Neuronal stem cell (in vitro differentiated cells): ENCODE results near the gene SELENOP.

Experiments used
- DNase-seq: peaks from one replicate; pipeline ENCODE4 v3.0.0-alpha.2; 2013; ENCODE audit warnings: low spot score
- H2AFZ ChIP-seq: one replicate; pipeline ENCODE4 v1.6.1; 2013; ENCODE audit warnings: mild to moderate bottlenecking, low read length, inconsistent platforms
- H2AK5ac ChIP-seq: 2 replicates; pipeline ENCODE4 v1.6.1; 2013; ENCODE audit warnings: low read depth, mild to moderate bottlenecking, inconsistent platforms, low read length, moderate library complexity, mixed read lengths
- H2BK120ac ChIP-seq: 2 replicates; pipeline ENCODE4 v1.6.1; 2013; ENCODE audit warnings: low read depth, mild to moderate bottlenecking, inconsistent platforms, low read length, moderate library complexity, mixed read lengths
- H2BK12ac ChIP-seq: one replicate; pipeline ENCODE4 v1.6.1; 2013; ENCODE audit warnings: low read length, inconsistent platforms
- H2BK15ac ChIP-seq: 2 replicates; pipeline ENCODE4 v1.6.1; 2013; ENCODE audit warnings: mild to moderate bottlenecking, low read length, inconsistent platforms, mixed read lengths
- H2BK5ac ChIP-seq: one replicate; pipeline ENCODE4 v1.6.1; 2013; ENCODE audit warnings: inconsistent platforms, mild to moderate bottlenecking, low read length, moderate library complexity
- H3K14ac ChIP-seq: one replicate; pipeline ENCODE4 v1.6.1; 2013; ENCODE audit warnings: low read length, inconsistent platforms
- H3K18ac ChIP-seq: 2 replicates; pipeline ENCODE4 v1.6.1; 2013; ENCODE audit warnings: low read length, inconsistent platforms
- H3K23ac ChIP-seq: 2 replicates; pipeline ENCODE4 v1.6.1; 2013; ENCODE audit warnings: low read depth, mild to moderate bottlenecking, mixed read lengths, low read length, inconsistent platforms; ENCODE audit not compliant: poor library complexity
- H3K27ac ChIP-seq: replicated peaks from 3 replicates; pipeline ENCODE4 v1.5.1; 2013; ENCODE audit warnings: low read length, inconsistent platforms
- H3K27me3 ChIP-seq, 3 experiments: 2 replicates each; pipeline ENCODE4 v1.6.1; 2013; ENCODE audit warnings: low read length in 3 of 3, mild to moderate bottlenecking in 2 of 3, inconsistent platforms in 1 of 3, low read depth in 1 of 3, mixed read lengths in 1 of 3, moderate library complexity in 1 of 3; ENCODE audit not compliant: control insufficient read depth in 3 of 3, insufficient read depth in 3 of 3
- H3K36me3 ChIP-seq, 2 donors: replicated peaks in 1 of 2; 2 replicates each; pipeline ENCODE4 v1.6.1; 2013; ENCODE audit warnings: low read length in 2 of 2; ENCODE audit not compliant: control insufficient read depth in 2 of 2, insufficient read depth in 2 of 2
- H3K4ac ChIP-seq: 2 replicates; pipeline ENCODE4 v1.6.1; 2013; ENCODE audit warnings: inconsistent platforms, mild to moderate bottlenecking, low read length, moderate library complexity
- H3K4me1 ChIP-seq, 2 donors: 1 replicate in 1 of 2; 2 replicates in 1 of 2; pipeline ENCODE4 v1.6.1; 2013; ENCODE audit warnings: low read length in 2 of 2, low read depth in 1 of 2; ENCODE audit not compliant: control insufficient read depth in 2 of 2, insufficient read depth in 1 of 2
- H3K4me2 ChIP-seq: one replicate; pipeline ENCODE4 v1.6.1; 2013; ENCODE audit warnings: mild to moderate bottlenecking, low read length, inconsistent platforms; ENCODE audit not compliant: insufficient read depth, poor library complexity, severe bottlenecking
- H3K4me3 ChIP-seq, 2 donors: 2 replicates each; pipeline ENCODE4 v1.5.1; 2013; ENCODE audit warnings: low read length in 2 of 2, mild to moderate bottlenecking in 2 of 2, inconsistent platforms in 1 of 2, moderate library complexity in 1 of 2
- H3K79me1 ChIP-seq: one replicate; pipeline ENCODE4 v1.6.1; 2013; ENCODE audit warnings: low read depth, mild to moderate bottlenecking, inconsistent platforms, low read length, moderate library complexity
- H3K9ac ChIP-seq: one replicate; pipeline ENCODE4 v1.6.1; 2013; ENCODE audit warnings: mild to moderate bottlenecking, low read depth, low read length, inconsistent platforms; ENCODE audit not compliant: poor library complexity
- H3K9me3 ChIP-seq, 2 donors: replicated peaks in 1 of 2; 2 replicates each; pipeline versions ENCODE3 to v1.6.1; 2013; ENCODE audit warnings: low read length in 2 of 2, mild to moderate bottlenecking in 2 of 2, inconsistent platforms in 1 of 2, low read depth in 1 of 2, mixed read lengths in 1 of 2, moderate library complexity in 1 of 2; ENCODE audit not compliant: control insufficient read depth in 2 of 2, insufficient read depth in 1 of 2
- H4K8ac ChIP-seq: one replicate; pipeline ENCODE4 v1.6.1; 2013; ENCODE audit warnings: low read depth, mild to moderate bottlenecking, inconsistent platforms, low read length, moderate library complexity
- H4K91ac ChIP-seq: one replicate; pipeline ENCODE4 v1.6.1; 2013; ENCODE audit warnings: low read length, low read depth, mild to moderate bottlenecking, inconsistent platforms; ENCODE audit not compliant: poor library complexity
- WGBS, 2 donors: extraction: QIAGEN DNeasy Blood & Tissue Kit; methylation state at CpG; one replicate each; pipeline ENCODE4 v1.1.7; 2013; ENCODE audit warnings: missing lambda C conversion rate in 2 of 2, mixed read lengths in 1 of 2; ENCODE audit not compliant: insufficient read length in 2 of 2, insufficient replicate concordance in 1 of 2; ENCODE audit errors: extremely low coverage in 2 of 2; 5-methylcytosine and 5-hydroxymethylcytosine counted together

SELENOP gene

GRCh38 chr5:42806701-42807262 is 4.9 kb downstream of the SELENOP start:
- H2BK5ac ChIP-seq, result no peak overlapping the region
- no peak overlapping the region for H4K8ac ChIP-seq
- H3K9ac ChIP-seq, result no peak overlapping the region
- no peaks in the 10 kb centered on the region for H3K79me1 ChIP-seq
- H3K14ac ChIP-seq, result no peak overlapping the region
- no peak for DNase-seq
- no peak overlapping the region for H3K4ac ChIP-seq
- no peaks in the 10 kb centered on the region for H3K9me3 ChIP-seq
- 100% methylated on average over 1 of the region's 3 CpGs for WGBS, 2 donors
- no peak overlapping the region for H3K23ac ChIP-seq
- H3K4me2 ChIP-seq, result no peak overlapping the region
- no peak overlapping the region for H2BK15ac ChIP-seq
- H3K4me1 ChIP-seq, result peaks cover 0 to 1% of the 10 kb centered on the region in 2 donors
- no peak overlapping the region for H2BK12ac ChIP-seq
- no peaks in the 10 kb centered on the region for H3K27me3 ChIP-seq
- no peak overlapping the region for H3K18ac ChIP-seq
- H4K91ac ChIP-seq, result no peak overlapping the region
- H3K36me3 ChIP-seq, result no peaks in the 10 kb centered on the region
- no peak overlapping the region for H2AK5ac ChIP-seq
- H2BK120ac ChIP-seq, result no peak overlapping the region
- no peak overlapping the region for H3K27ac ChIP-seq
- no peak overlapping the region for H3K4me3 ChIP-seq
- no peak overlapping the region for H2AFZ ChIP-seq

DNA sequence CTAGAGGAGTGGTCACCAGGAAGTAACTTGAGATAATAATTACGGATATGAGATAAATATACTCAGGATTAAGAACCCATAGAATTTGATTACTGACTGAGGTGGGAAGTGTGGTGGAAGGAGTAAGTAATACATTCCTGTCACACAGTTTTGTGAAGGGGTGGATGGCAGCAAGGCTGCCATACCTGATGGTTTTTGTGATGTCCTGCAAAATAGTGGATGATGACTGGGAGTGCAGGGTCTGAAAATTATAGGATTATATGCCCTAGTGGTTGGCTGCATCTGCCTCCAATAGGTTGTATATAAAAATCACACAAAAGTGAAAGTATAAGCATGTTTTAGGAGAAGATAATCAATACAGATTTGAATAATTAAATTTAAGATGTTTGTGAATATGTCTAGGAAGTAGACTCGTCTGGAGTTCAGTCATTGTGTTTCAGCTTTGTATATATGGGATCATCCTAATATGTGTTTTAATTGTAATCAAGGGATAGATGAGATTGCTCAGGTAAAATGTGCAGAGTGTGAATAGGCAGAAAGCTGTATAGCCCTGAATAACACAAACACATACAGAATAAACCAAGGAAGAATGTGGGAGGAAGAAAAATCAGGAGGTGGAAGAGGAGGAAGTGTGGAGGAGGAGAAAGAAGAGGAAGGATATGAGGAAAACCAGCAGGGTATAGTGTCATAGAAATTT is 5.5 kb downstream of the SELENOP start:
- no peak for DNase-seq
- Histone ChIP-seq H3K79me1 (no peaks in the 10 kb centered on the region), H3K14ac (no peak overlapping the region), H3K4me2 (no peak overlapping the region), H4K8ac (no peak overlapping the region), H2BK15ac (no peak overlapping the region), H3K4me3 (no peak overlapping the region), H3K18ac (no peak overlapping the region), H3K9ac (no peak overlapping the region), H3K4ac (no peak overlapping the region), H3K9me3 (no peaks in the 10 kb centered on the region), H3K4me1 (no peaks in the 10 kb centered on the region), H2AK5ac (no peak overlapping the region), H3K36me3 (no peaks in the 10 kb centered on the region), H3K23ac (no peak overlapping the region), H4K91ac (no peak overlapping the region), H2AFZ (no peak overlapping the region), H3K27ac (no peak overlapping the region), H2BK12ac (no peak overlapping the region), H2BK5ac (no peak overlapping the region), H3K27me3 (no peaks in the 10 kb centered on the region), H2BK120ac (no peak overlapping the region)
- no CpG with 5 or more reads among the region's 2 CpGs for WGBS, 2 donors

DNA sequence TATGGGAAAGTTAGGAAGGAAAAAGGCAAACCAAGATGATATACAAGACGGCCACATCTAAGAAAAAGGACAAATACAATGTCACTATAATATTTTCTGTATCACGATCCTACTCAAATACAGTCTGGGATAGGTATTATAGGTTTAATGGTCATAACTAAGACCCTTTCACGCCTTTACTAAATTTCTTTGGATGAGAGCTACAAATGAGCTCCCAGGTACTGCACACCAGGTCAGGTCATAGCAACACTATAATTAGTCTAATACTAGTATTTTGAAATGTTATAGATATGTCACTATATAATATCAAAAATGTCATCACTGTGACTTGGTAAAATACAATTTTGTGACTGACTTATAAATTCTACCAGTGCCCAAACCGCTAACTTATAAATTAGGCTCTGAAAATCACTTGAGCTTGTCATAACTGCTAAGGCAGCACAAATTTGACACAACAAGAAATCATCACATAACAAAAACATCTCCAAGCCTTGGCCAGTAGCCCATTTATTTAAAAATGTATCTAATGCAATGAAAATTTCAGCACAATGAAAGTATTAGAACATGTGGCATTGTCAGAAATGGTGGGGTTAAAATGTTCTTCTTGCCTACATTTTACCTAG is 6.9 kb downstream of the SELENOP start:
- no peaks in the 10 kb centered on the region for H3K36me3 ChIP-seq
- WGBS, 2 donors, result no CpG with 5 or more reads among the region's 4 CpGs

DNA sequence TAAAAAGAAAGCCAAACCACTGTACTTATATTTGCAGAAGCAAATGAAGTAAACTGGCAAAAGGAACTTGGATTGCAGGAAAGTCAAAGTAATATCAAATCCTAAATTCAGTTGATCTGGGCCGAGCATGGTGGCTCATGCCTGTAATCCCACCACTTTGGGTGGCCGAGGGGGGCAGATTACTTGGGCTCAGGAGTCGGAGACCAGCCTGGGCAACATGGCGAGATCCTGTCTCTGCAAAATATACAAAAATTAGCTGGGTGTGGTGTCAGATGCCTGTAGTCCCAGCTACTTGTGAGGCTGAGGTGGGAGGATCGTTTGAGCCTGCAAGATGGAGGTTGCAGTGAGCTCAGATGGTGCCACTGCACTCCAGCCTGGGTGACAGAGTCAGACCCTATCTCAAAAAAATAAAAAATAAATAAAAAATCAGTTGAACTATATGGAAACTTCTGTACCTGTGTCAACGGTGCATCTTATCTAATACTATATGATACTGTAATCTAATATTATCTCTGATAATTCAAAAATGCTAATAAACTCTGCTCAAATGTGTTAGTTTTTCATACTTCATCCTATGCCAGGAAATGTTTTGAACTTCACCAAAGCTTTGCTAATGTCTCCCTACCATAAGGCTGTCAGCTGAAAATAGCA is 10.1 kb downstream of the SELENOP start:
- H3K4ac ChIP-seq, result no peak overlapping the region
- no peaks in the 10 kb centered on the region for H3K79me1 ChIP-seq
- H2BK120ac ChIP-seq, result no peak overlapping the region
- no peak overlapping the region for H3K4me2 ChIP-seq
- H3K14ac ChIP-seq, result no peak overlapping the region
- H2BK15ac ChIP-seq, result no peak overlapping the region
- no peaks in the 10 kb centered on the region for H3K27me3 ChIP-seq
- no peaks in the 10 kb centered on the region for H3K9me3 ChIP-seq
- H3K18ac ChIP-seq, result no peak overlapping the region
- H3K4me1 ChIP-seq, result no peaks in the 10 kb centered on the region
- no peak overlapping the region for H4K8ac ChIP-seq
- H2AFZ ChIP-seq, result no peak overlapping the region
- DNase-seq, result no peak
- WGBS, 2 donors, result no CpG with 5 or more reads among the region's 6 CpGs
- H3K36me3 ChIP-seq, result no peaks in the 10 kb centered on the region
- H3K23ac ChIP-seq, result no peak overlapping the region
- H4K91ac ChIP-seq, result no peak overlapping the region
- no peak overlapping the region for H2BK12ac ChIP-seq
- H3K9ac ChIP-seq, result no peak overlapping the region
- H2AK5ac ChIP-seq, result no peak overlapping the region
- H2BK5ac ChIP-seq, result no peak overlapping the region
- H3K27ac ChIP-seq, result no peak overlapping the region
- H3K4me3 ChIP-seq, result no peak overlapping the region

More for the DNA sequence above, 6.9 kb downstream of the SELENOP start:
- no peak overlapping the region for H2BK120ac ChIP-seq
- no peak overlapping the region for H3K23ac ChIP-seq
- H3K27ac ChIP-seq, result no peak overlapping the region
- no peak overlapping the region for H2AK5ac ChIP-seq
- no peak overlapping the region for H3K4ac ChIP-seq
- H2BK5ac ChIP-seq, result no peak overlapping the region
- no peak overlapping the region for H2AFZ ChIP-seq
- H4K91ac ChIP-seq, result no peak overlapping the region
- no peak overlapping the region for H3K4me2 ChIP-seq
- H4K8ac ChIP-seq, result no peak overlapping the region
- H3K79me1 ChIP-seq, result no peaks in the 10 kb centered on the region
- H3K4me1 ChIP-seq, result no peaks in the 10 kb centered on the region
- H2BK12ac ChIP-seq, result no peak overlapping the region
- H3K14ac ChIP-seq, result no peak overlapping the region
- H3K18ac ChIP-seq, result no peak overlapping the region
- no peaks in the 10 kb centered on the region for H3K27me3 ChIP-seq
- no peak overlapping the region for H3K4me3 ChIP-seq
- no peak for DNase-seq
- H2BK15ac ChIP-seq, result no peak overlapping the region
- H3K9me3 ChIP-seq, result no peaks in the 10 kb centered on the region
- no peak overlapping the region for H3K9ac ChIP-seq
